GM12891 (cell line): ENCODE data around the gene MAP2K5. TPM values are rescaled to one million over a fixed set of nuclear protein-coding genes. Genes with fewer than 3 reads are reported as not detected.

Experiments
- DNase-seq: peaks from one replicate; pipeline ENCODE4 v3.0.0; 2011; ENCODE audit warnings: low spot score; ENCODE audit not compliant: insufficient read length
- FAIRE-seq: peaks from 2 replicates; lab custom pipeline; 2011; peaks lifted over from hg19 to GRCh38; lab: Jason Lieb, UNC
- PAX5 ChIP-seq: IDR thresholded peaks from 2 replicates; pipeline ENCODE4 v1.6.1; 2011; ENCODE audit warnings: low read length, moderate library complexity, mild to moderate bottlenecking; ENCODE audit not compliant: insufficient read depth, severe bottlenecking
- POLR2A ChIP-seq: IDR thresholded peaks from 2 replicates; pipeline ENCODE4 v1.6.1; 2011; ENCODE audit warnings: low read depth, low read length, control low read depth
- POLR2AphosphoS5 ChIP-seq: IDR thresholded peaks from 2 replicates; pipeline ENCODE4 v1.6.1; 2011; ENCODE audit warnings: low read depth, low read length, control low read depth
- POU2F2 ChIP-seq: IDR thresholded peaks from 2 replicates; pipeline ENCODE4 v1.6.1; 2011; ENCODE audit warnings: low read depth, mild to moderate bottlenecking, control low read depth, low read length, moderate library complexity
- SPI1 ChIP-seq: IDR thresholded peaks from 2 replicates; pipeline ENCODE4 v1.6.1; 2011; ENCODE audit warnings: low read depth, low read length, control low read depth
- TAF1 ChIP-seq: IDR thresholded peaks from 2 replicates; pipeline ENCODE4 v1.6.1; 2011; ENCODE audit warnings: low read depth, low read length, control low read depth
- polyA plus RNA-seq: library from polyadenylated mRNA; unstranded; fragments of >200 nt; gene quantifications from one replicate; pipeline ENCODE4 v1.2.1, GENCODE V29; 2012; ENCODE audit warnings: low read depth, missing spikeins, inconsistent platforms; ENCODE audit not compliant: missing spikeins

MAP2K5 gene
- 9.3 TPM for polyA plus RNA-seq

DNA sequence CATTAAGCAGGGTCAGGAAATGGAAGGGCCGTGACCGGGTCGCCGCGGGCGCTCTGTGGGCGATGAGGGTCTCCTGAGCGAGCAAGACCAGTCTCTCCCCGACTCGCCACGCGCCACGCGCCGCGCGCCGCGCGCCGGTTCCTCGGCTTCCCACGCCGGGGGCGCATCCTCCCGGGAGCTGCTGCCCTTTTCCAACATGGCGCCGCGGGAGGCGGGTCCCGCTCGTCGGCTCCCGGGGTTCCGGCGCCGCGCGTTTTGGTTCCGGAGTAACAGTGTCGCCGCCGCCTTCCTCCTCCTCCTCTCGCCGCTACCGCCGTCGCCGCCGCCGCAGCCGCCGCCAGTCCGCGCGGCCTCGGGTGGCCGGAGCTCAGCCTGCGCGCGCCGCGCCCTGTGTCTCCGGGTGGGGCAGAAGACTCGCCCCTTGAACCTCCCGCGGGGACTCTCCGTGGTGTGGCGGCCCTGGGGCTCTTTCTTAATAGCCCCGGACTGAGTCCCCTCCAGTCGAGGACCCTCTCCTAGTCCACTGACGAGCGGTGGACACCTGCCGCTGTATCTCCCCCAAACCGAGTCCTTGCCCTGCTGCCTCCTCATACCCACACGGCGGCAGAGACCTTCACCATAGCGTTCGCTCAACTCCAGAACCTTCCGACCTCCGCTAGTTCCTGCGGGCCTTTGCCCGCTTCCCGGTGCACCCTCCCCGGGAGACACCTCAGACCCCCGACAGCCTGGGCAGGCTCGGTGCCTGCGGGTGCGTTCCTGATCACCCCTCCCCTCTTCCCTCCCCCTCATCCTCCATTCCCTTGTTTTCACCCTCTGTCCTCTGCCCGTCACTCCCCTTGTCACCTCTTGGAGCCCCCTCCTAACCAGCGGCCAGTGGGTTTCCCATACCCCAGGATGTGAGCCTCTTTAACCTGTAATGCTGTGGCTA, at the start of gene MAP2K5:
Gene MAP2K5 (plus strand): TSS at position 284 of the 928 bp plus-strand sequence. CDS start 633 bp downstream, at position 917.
- DNase-seq (peak; percentile 69), FAIRE-seq (peak; percentile 63)
- TF ChIP-seq POLR2AphosphoS5 (peak; percentile 69; the same call in 1 of the 2 replicates), TAF1 (peak; percentile 77), POU2F2 (peak; percentile 45; the same call in 1 of the 2 replicates), POLR2A (peak; percentile 78), PAX5 (peak; percentile 32), SPI1 (no peak)

DNA sequence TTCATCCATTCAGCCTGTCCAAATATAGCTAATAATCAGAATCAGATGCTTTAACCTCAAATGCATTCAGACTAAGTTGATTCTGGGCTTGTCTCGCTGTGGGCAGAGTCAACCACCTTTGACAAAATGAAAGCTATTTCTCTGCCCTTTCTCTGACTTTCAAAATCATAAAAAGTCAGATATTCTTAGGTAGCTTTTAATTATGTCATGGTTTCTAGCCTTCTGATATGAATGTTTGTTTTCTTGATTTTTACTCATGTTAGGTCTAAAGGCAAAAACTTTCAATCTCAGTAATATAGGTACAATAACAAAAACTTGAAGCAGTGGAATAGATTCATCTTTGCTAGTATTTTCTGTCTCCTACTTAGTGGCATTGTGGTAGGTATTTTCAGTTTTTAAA, 46.9 kb upstream of the MAP2K5 start:
- DNase-seq (no peak), FAIRE-seq (no peak)
- TF ChIP-seq TAF1 = no peak
- TF ChIP-seq POLR2A = no peak
- TF ChIP-seq POU2F2 = no peak
- no peak for TF ChIP-seq SPI1
- no peak for TF ChIP-seq POLR2AphosphoS5
- TF ChIP-seq PAX5 = no peak

DNA sequence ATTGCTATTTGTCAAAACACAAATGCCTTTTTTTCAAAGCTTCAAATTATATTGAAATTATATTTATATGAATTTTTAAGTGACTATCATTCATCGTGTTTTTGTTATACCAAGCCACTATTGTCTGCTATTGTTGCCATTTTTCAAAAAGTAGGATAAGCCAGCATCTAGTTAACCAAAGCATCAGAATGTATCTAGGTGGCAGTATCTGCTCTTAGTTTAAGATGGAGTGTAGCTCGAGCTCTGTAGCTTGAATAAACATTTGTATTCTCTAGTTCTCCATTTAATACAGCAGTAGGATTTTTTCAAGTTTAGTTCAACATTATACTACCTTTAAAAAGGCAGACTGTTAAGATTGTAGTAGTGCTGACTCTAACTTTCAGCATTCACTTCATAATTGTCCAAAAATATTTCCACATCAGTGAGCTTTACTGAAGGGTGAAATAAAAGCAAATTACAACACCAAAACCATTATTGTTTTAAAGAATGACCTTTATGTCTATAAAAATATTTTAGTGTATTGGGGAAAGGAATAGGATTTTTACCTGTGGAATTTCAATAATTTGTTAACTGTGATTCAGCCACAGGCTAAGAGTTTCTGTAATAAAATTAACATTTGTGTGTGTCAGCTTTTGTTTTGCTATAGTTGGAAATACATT, 41.2 kb upstream of the MAP2K5 start:
- no peak for DNase-seq
- peak; percentile 9 for FAIRE-seq
- no peak for TF ChIP-seq TAF1
- no peak for TF ChIP-seq POU2F2
- TF ChIP-seq SPI1 = no peak
- no peak for TF ChIP-seq POLR2AphosphoS5
- no peak for TF ChIP-seq PAX5
- TF ChIP-seq POLR2A = no peak

DNA sequence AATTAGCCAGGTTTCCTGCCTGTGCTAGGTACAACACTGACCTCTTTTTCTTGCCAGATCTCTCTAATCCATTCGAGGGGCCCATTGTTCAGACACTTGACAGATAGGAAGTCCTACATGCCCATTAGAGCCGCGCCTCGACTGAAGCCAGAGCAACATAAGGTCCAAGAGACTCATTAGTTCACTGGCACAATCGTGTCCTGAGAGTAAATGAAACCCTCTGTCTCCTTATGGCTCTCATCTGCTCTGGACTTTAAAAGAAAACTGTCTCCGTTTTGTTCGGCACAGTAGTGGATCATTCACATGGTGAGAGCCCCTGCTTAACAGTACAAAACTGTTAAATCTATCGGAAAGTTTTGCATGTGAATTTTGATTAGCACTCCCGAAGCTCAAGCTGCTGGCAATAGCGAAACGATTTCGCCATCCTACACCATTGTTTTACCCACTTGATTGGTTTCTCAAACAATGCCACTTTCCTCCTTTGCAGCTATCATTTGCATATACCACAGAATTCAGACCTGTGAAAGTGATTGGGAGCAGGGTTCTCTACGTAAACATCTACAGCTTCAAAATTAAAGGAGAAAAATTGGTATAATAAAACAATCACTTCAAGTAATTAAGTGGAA, 40.6 kb upstream of the MAP2K5 start:
- DNase-seq (no peak), FAIRE-seq (peak; percentile 62)
- TF ChIP-seq TAF1 = no peak
- TF ChIP-seq POU2F2 = 0 out of 2 replicates have a peak, but pooled peaks have one; percentile 32

DNA sequence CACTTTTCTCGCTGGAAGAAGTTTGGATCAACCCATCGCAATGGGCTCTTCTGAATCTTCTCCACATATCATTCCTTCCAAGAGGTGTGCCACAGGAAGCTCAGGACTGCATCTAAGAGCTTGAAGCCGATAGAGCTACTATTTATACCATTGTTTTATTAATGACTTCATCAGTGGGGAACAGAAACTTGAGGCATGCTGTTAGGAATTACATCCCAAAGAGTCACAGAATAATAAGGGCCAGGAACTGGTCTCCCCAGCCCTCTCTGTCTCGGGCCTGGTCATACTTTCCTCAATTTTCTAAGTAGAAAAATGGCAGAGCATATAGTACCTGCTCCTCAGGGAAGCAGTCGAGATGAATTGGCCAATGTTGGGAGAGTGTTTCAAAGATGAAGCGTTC, 38.4 kb upstream of the MAP2K5 start:
- DNase-seq (no peak), FAIRE-seq (no peak)
- TF ChIP-seq SPI1 (no peak), TAF1 (no peak), POLR2A (no peak), POU2F2 (no peak), PAX5 (no peak), POLR2AphosphoS5 (no peak)

DNA sequence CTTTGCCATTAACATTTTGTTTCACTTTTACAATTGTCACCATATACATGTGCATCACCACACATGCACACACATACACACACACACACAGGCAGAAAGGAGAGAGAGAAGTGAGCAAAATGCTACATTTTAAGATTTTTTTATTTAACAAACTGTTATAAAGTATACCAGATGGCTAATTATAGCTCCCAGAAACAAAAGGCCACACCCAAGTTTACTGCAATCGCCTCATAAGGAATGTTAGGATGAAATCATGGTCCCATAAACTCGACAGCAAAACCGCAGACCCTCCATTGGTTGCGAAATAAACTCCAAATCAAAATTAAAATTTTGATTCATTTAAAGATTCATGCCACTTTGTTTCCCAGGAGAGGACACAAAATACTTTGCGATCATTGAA, 37.7 kb upstream of the MAP2K5 start:
- TF ChIP-seq SPI1 = no peak
- FAIRE-seq (no peak), DNase-seq (no peak)

DNA sequence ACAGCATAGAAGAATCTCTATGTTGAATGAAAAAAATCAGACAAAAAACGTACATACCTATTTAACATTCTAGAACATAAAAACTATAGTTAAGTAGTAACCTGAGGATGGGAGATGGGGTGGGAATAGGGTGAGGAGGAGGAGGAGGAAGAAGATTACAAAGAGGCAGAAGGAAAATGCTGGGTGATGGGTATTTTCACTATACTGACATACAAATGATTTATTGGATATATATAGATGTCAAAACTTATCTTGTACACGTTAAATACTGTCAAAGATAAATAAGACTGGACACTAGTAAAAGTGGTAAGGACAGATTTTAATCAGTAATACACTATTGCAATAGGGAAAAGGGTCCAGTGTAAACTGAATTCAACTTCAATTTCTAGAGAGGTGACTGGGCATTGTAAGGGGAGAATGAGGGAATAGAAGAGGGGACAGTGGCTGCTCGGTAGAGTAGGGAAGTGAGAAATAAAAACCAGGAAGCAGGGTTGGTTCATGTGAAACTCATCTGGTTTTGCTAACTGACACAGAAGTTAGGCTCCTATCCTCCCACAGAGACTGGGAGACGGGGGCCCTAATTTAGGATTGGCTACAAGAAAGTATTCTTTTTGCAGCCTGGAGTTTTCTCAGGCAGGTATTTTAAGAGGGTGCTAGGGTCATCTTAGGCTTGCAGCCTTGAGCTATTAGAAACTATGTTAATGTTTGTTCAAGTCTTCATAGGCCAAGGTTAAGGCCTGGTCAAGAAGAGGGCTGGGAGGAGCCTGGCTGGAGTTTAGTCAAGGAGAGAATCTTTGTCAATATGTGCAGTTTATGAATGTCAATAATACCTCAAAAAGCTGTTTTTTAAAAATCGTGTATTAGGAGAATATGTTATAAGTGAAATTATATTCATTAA, 36.6 kb upstream of the MAP2K5 start:
- DNase-seq (no peak), FAIRE-seq (peak; percentile 69)
- TF ChIP-seq TAF1 = no peak
- peak; percentile 90 for TF ChIP-seq SPI1

DNA sequence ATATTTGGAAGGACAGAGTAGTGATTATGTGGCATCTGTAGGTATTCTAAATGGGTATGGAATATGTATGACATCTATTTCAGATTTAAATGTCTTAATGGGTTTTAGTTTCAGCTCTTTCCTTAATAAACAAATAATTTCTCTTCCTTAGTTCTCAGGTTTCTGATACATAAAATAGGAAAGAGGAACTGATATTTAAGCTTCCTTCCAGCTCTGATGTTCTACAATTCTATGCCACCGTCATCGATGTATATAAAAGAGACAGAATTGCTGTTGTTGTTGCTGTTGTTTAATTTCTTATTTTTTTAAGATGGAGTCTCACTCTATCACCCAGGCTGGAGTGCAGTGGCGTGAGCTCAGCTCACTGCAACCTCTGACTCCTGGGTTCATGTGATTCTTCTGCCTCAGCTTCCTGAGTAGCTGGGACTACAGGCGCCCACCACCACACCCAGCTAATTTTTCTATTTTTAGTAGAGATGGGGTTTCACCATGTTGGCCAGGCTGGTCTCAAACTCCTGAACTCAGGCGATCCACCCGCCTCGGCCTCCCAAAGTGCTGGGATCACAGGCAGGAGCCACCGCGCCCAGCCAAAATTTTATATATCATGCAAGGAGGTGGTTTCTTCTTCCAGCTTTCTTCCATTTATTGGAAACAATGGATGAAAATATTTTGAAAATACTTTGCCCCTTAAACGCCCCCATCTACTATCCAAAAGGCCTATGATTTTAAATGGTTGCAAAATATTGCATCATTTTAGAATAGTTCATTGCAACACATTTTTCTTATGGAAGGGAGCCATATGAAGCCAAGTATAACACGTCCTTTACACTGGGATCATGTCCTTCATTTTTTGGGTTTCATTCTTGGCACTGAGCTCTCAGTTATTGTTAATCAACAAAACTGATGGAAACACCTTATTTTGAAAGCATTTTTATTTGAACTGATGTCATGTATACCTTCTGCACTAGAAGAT, 35.4 kb upstream of the MAP2K5 start:
- no peak for DNase-seq
- FAIRE-seq = no peak
- TF ChIP-seq TAF1 (no peak), POU2F2 (no peak), POLR2A (no peak), PAX5 (no peak), SPI1 (peak; percentile 62), POLR2AphosphoS5 (no peak)
